ENCODE measurements around the gene ACTR3.

- TF ChIP-seq CTCF (IDR thresholded peaks at IDR 0.05; ENCODE audit: insufficient read depth, low read length, poor library complexity, severe bottlenecking) (no peak), EZH2phosphoT487 (conservative IDR thresholded peaks at IDR 0.05; ENCODE audit: low read length) (no peak)
Measured at GRCh38 chr2:113845261-113845660, 44.6 kb upstream of the ACTR3 start.
